HEK293 (cell line): ENCODE data around the gene CCM2.

ENCODE experiments used
- CTCF ChIA-PET: fragments of 350-600 bp; formaldehyde crosslinking; extraction: SDS; loops from one replicate; lab custom pipeline; 2021; ENCODE audit warnings: antibody characterized with exemption; lab: Yijun Ruan, JAX
- POLR2A ChIA-PET: fragments of 300-600 bp; formaldehyde crosslinking; extraction: SDS; loops from one replicate; lab custom pipeline; 2020; ENCODE audit warnings: antibody characterized with exemption, inconsistent platforms; lab: Yijun Ruan, JAX
- H3K27ac ChIP-seq: fragments of 200-500 bp; sonication (Bioruptor generic); 2 replicates; pipeline ENCODE4 v1.5.1; 2014; ENCODE audit warnings: low read depth, low read length, control low read depth, inconsistent platforms; ENCODE audit errors: extremely low read depth
- H3K36me3 ChIP-seq, 2 experiments: fragments of 200-500 bp in 1 of 2; sonication (Bioruptor generic) in 1 of 2; 1 replicate in 1 of 2; 2 replicates in 1 of 2; pipeline ENCODE4 v1.5.1; 2014 to 2017; ENCODE audit warnings: inconsistent platforms in 2 of 2, low read length in 2 of 2; ENCODE audit not compliant: control insufficient read depth in 2 of 2, insufficient read depth in 1 of 2
- H3K4me1 ChIP-seq: fragments of 200-500 bp; sonication (Bioruptor generic); 2 replicates; pipeline ENCODE4 v1.5.1; 2014; ENCODE audit warnings: mild to moderate bottlenecking, low read length, inconsistent platforms; ENCODE audit not compliant: control insufficient read depth, insufficient read depth
- H3K4me3 ChIP-seq: 2 replicates; pipeline ENCODE4 v1.5.1; 2011; ENCODE audit warnings: low read depth, mild to moderate bottlenecking, control low read depth, low read length, moderate library complexity
- H3K9me3 ChIP-seq: fragments of 200-500 bp; sonication (Bioruptor generic); 2 replicates; pipeline ENCODE4 v1.5.1; 2014; ENCODE audit warnings: low read depth, low read length, inconsistent platforms; ENCODE audit not compliant: control insufficient read depth, insufficient read depth
- EGR2 ChIP-seq: fragments of 450-650 bp; formaldehyde crosslinking; IDR thresholded peaks from 2 replicates; pipeline ENCODE4 v1.5.1; 2016; ENCODE audit warnings: low read depth, missing biosample characterization, missing genetic modification characterization
- GLIS1 ChIP-seq: fragments of 450-650 bp; formaldehyde crosslinking; IDR thresholded peaks from 2 replicates; pipeline ENCODE4 v1.5.1; 2016; ENCODE audit warnings: missing biosample characterization, missing genetic modification characterization
- ZBTB20 ChIP-seq: fragments of 450-650 bp; formaldehyde crosslinking; IDR thresholded peaks from 2 replicates; pipeline ENCODE4 v1.5.1; 2016; ENCODE audit warnings: missing biosample characterization, missing genetic modification characterization
- ZNF133 ChIP-seq: fragments of 450-650 bp; formaldehyde crosslinking; IDR thresholded peaks from 2 replicates; pipeline ENCODE4 v1.5.1; 2016; ENCODE audit warnings: missing biosample characterization, missing genetic modification characterization
- ZNF184 ChIP-seq: fragments of 450-650 bp; IDR thresholded peaks from 2 replicates; pipeline ENCODE4 v1.5.1; 2018; ENCODE audit warnings: missing biosample characterization, mild to moderate bottlenecking, missing genetic modification characterization
- ZNF350 ChIP-seq: fragments of 450-650 bp; formaldehyde crosslinking; IDR thresholded peaks from 2 replicates; pipeline ENCODE4 v1.5.0; 2017; ENCODE audit warnings: missing biosample characterization, mild to moderate bottlenecking, missing genetic modification characterization
- ZNF423 ChIP-seq: fragments of 450-650 bp; formaldehyde crosslinking; IDR thresholded peaks from 2 replicates; pipeline ENCODE4 v1.5.1; 2016; ENCODE audit warnings: missing biosample characterization, missing genetic modification characterization
- ZNF610 ChIP-seq: fragments of 450-650 bp; formaldehyde crosslinking; IDR thresholded peaks from 2 replicates; pipeline ENCODE4 v1.5.1; 2016; ENCODE audit warnings: missing biosample characterization, missing genetic modification characterization, borderline replicate concordance
- ZNF621 ChIP-seq: fragments of 450-650 bp; formaldehyde crosslinking; IDR thresholded peaks from 2 replicates; pipeline ENCODE4 v1.5.1; 2017; ENCODE audit warnings: missing biosample characterization, missing genetic modification characterization
- ZNF664 ChIP-seq: fragments of 450-650 bp; formaldehyde crosslinking; IDR thresholded peaks from 2 replicates; pipeline ENCODE4 v1.5.1; 2016; ENCODE audit warnings: missing biosample characterization, missing genetic modification characterization
- ZNF776 ChIP-seq: fragments of 450-650 bp; formaldehyde crosslinking; IDR thresholded peaks from 2 replicates; pipeline ENCODE4 v1.5.0; 2017; ENCODE audit warnings: missing biosample characterization, missing genetic modification characterization, borderline replicate concordance
- TF ChIP-seq, protein P1 (sequence below): fragments of 450-650 bp; formaldehyde crosslinking; IDR thresholded peaks from 2 replicates; pipeline ENCODE4 v1.5.1; 2016; ENCODE audit warnings: missing biosample characterization, missing genetic modification characterization
- TF ChIP-seq, protein P2 (sequence below): fragments of 450-650 bp; formaldehyde crosslinking; IDR thresholded peaks from 2 replicates; pipeline ENCODE4 v1.5.1; 2016; ENCODE audit warnings: missing biosample characterization, missing genetic modification characterization
- TF ChIP-seq, protein P3 (sequence below): fragments of 450-650 bp; IDR thresholded peaks from 2 replicates; pipeline ENCODE4 v1.5.1; 2018; ENCODE audit warnings: missing biosample characterization, mild to moderate bottlenecking, missing genetic modification characterization
- TF ChIP-seq, protein P4 (sequence below): IDR thresholded peaks from 2 replicates; pipeline ENCODE4 v1.6.1; 2011; ENCODE audit warnings: mild to moderate bottlenecking, low read depth, low read length, borderline replicate concordance
- TF ChIP-seq, protein P5 (sequence below): fragments of 450-650 bp; formaldehyde crosslinking; IDR thresholded peaks from 2 replicates; pipeline ENCODE4 v1.5.1; 2016; ENCODE audit warnings: missing biosample characterization, missing genetic modification characterization

CCM2 gene

DNA sequence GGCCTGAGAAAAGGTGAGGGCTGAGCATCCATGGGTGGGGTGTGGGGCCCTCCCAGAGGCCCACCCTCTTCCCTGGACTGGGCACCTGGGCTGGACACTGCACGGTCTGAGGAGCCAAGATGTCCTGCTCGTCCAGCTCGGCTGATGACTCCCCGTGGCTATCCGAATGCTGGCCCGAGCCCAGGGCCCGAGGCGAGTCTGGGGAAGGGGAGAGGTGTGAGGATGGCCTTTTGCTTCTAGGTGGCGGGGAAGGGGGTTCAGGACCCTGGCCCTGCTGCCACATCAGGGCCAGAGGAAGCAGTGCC is 81.6 kb downstream of the CCM2 start:
- H3K27ac ChIP-seq = no peak overlapping the region
- TF ChIP-seq, protein P1, sequence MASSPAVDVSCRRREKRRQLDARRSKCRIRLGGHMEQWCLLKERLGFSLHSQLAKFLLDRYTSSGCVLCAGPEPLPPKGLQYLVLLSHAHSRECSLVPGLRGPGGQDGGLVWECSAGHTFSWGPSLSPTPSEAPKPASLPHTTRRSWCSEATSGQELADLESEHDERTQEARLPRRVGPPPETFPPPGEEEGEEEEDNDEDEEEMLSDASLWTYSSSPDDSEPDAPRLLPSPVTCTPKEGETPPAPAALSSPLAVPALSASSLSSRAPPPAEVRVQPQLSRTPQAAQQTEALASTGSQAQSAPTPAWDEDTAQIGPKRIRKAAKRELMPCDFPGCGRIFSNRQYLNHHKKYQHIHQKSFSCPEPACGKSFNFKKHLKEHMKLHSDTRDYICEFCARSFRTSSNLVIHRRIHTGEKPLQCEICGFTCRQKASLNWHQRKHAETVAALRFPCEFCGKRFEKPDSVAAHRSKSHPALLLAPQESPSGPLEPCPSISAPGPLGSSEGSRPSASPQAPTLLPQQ = no peak
- TF ChIP-seq ZNF133 (tag by site-specific recombination) (no peak), ZNF184 (tag by site-specific recombination) (no peak), ZNF610 (tag by site-specific recombination) (no peak), ZNF664 (no peak), ZNF350 (tag by site-specific recombination) (no peak)
- TF ChIP-seq, protein P2, sequence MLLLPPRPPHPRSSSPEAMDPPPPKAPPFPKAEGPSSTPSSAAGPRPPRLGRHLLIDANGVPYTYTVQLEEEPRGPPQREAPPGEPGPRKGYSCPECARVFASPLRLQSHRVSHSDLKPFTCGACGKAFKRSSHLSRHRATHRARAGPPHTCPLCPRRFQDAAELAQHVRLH (tag by site-specific recombination) = no peak
- ChIA-PET CTCF (no interaction called here), POLR2A (no interaction called here)
- no peaks in the 10 kb centered on the region for H3K9me3 ChIP-seq
- H3K4me3 ChIP-seq = no peak overlapping the region
- no peaks in the 10 kb centered on the region; a peak in 1 of 3 replicates for H3K36me3 ChIP-seq
- H3K4me1 ChIP-seq = no peaks in the 10 kb centered on the region

DNA sequence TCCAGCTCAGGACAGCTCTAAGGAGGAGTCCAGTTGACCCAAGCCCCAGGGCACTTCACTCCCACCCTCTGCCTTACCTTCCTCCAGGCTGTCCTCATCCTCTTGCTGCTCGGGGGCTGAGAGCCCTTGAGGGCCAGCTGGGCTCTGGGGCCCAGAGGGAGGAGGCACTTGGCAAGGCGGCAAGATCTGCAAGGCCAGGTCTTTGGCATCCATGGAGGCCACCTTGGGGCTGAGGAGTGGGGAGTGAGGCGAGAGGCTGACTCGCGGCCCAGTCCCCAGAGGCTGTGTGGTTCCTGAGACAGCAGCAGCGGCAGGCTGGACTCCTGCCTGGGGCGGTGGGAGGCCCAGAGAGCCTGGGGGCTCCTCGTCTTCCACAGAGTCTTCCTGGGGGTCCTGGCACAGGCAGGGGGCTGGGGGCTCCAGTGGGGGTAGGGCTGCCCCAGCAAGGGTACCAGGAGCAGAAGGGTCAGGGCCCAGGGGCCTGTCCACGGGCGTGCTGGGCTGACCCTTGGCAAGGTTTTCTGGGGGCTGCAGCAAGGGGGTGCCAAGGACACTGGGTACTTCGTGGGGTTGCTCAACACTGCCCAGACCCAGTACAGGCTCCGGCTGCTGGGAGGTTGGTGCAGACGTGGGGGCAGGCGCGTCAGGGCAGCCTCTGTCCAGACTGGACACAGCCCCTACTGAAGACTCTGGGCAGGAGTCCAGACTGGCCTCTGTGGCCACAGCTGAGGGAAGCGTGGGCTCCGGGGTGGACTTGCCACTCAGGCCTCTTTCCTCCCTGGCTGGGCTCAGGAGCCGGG is 82.2 kb downstream of the CCM2 start:
- H3K36me3 ChIP-seq = no peaks in the 10 kb centered on the region; a peak in 1 of 3 replicates
- H3K4me3 ChIP-seq = no peak overlapping the region
- TF ChIP-seq, protein P3, sequence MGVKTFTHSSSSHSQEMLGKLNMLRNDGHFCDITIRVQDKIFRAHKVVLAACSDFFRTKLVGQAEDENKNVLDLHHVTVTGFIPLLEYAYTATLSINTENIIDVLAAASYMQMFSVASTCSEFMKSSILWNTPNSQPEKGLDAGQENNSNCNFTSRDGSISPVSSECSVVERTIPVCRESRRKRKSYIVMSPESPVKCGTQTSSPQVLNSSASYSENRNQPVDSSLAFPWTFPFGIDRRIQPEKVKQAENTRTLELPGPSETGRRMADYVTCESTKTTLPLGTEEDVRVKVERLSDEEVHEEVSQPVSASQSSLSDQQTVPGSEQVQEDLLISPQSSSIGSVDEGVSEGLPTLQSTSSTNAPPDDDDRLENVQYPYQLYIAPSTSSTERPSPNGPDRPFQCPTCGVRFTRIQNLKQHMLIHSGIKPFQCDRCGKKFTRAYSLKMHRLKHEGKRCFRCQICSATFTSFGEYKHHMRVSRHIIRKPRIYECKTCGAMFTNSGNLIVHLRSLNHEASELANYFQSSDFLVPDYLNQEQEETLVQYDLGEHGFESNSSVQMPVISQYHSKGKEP = no peak
- 0 out of 2 replicates have a peak, but pooled peaks have one; percentile 24 for TF ChIP-seq GLIS1 (tag by site-specific recombination)
- POLR2A ChIA-PET = no interaction called here
- no peak overlapping the region for H3K27ac ChIP-seq
- no peaks in the 10 kb centered on the region for H3K9me3 ChIP-seq
- H3K4me1 ChIP-seq = no peaks in the 10 kb centered on the region
- CTCF ChIA-PET = no interaction called here

DNA sequence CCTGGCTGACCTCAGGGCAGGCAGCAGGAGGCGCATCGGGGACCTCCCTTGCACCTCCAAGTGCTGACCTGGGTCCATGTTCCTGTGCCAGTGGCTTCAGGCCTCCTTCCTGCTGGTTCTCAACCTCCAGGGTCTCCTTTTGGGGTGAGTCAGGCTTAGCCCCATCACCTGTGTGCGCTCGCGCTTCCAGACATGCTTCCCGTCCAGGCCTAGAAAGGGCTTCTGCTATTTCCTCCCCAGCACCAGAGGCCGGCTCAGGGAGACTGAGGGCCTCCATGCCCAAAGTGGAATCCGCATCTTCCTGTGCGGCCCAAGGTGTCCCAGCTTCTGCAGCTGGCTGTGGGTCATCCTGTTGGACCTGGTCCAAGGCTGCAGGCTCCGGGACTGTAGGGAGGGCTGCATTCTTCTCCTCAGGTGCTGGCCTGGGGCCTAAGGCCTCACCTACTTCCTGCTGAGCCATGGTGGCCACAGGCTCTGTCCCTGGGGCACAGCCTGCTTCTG is 82.9 kb downstream of the CCM2 start:
- TF ChIP-seq EGR2 (tag by site-specific recombination) = no peak
- TF ChIP-seq ZNF776 (tag by site-specific recombination) = no peak
- TF ChIP-seq, protein P4, sequence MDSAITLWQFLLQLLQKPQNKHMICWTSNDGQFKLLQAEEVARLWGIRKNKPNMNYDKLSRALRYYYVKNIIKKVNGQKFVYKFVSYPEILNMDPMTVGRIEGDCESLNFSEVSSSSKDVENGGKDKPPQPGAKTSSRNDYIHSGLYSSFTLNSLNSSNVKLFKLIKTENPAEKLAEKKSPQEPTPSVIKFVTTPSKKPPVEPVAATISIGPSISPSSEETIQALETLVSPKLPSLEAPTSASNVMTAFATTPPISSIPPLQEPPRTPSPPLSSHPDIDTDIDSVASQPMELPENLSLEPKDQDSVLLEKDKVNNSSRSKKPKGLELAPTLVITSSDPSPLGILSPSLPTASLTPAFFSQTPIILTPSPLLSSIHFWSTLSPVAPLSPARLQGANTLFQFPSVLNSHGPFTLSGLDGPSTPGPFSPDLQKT = no peak
- no peak for TF ChIP-seq ZNF423 (tag by site-specific recombination)
- no peak for TF ChIP-seq ZNF621 (tag by site-specific recombination)
- TF ChIP-seq, protein P5, sequence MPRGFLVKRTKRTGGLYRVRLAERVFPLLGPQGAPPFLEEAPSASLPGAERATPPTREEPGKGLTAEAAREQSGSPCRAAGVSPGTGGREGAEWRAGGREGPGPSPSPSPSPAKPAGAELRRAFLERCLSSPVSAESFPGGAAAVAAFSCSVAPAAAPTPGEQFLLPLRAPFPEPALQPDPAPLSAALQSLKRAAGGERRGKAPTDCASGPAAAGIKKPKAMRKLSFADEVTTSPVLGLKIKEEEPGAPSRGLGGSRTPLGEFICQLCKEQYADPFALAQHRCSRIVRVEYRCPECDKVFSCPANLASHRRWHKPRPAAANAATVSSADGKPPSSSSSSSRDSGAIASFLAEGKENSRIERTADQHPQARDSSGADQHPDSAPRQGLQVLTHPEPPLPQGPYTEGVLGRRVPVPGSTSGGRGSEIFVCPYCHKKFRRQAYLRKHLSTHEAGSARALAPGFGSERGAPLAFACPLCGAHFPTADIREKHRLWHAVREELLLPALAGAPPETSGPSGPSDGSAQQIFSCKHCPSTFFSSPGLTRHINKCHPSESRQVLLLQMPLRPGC (tag by site-specific recombination) = no peak
- no peak for TF ChIP-seq ZBTB20 (tag by site-specific recombination)
- ChIA-PET POLR2A (no interaction called here), CTCF (no interaction called here)
- no peaks in the 10 kb centered on the region for H3K9me3 ChIP-seq
- H3K36me3 ChIP-seq = no peaks in the 10 kb centered on the region
- no peak overlapping the region for H3K27ac ChIP-seq
- H3K4me1 ChIP-seq = no peaks in the 10 kb centered on the region
- no peak overlapping the region for H3K4me3 ChIP-seq
